ENCODE measurements around the gene SC5D. TPM values are rescaled to one million over a fixed set of nuclear protein-coding genes. Genes with fewer than 3 reads are reported as not detected.

Gene SC5D
- total and polyA plus RNA-seq, 8 donors: 7.7 to 18.5 (median 11.6) TPM

DNA sequence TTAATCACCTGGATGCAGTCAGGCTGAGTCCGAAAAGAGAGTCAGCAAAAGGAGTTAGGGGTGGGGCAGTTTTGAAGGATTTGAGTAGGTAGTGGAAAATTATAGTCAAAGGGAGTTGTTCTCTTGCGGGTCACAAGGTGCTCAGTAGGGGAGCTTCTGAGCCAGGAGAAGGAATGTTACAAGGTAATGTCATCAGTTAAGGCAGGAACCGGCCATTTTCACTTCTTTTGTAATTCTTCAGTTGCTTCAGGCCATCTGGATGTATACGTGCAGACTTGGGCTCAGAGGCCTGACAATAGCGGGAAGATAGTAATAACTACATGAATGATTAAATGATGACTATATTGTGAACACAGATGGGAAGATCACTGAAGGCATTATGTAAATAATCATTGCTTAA lies 6.2 kb downstream of the SC5D start:
- peaks cover 0 to 14% (median 12%) of the 10 kb centered on the region in 3 donors for H3K4me1 ChIP-seq
- no peaks in the 10 kb centered on the region for H3K27me3 ChIP-seq
- intact Hi-C loops (cut with DNase I): no loop called here
- no peaks in the 10 kb centered on the region for H3K36me3 ChIP-seq
- FAIRE-seq (no peak), ATAC-seq (no peak), DNase-seq (no peak)
- WGBS, 2 donors: 97 to 98% methylated on average over 5 of the region's 5 CpGs
- no peaks in the 10 kb centered on the region for H3K9me3 ChIP-seq
- no peak overlapping the region for H3K27ac ChIP-seq
- no peak for TF ChIP-seq CTCF (IDR thresholded peaks at IDR 0.05)
- no peak overlapping the region for H3K4me3 ChIP-seq

DNA sequence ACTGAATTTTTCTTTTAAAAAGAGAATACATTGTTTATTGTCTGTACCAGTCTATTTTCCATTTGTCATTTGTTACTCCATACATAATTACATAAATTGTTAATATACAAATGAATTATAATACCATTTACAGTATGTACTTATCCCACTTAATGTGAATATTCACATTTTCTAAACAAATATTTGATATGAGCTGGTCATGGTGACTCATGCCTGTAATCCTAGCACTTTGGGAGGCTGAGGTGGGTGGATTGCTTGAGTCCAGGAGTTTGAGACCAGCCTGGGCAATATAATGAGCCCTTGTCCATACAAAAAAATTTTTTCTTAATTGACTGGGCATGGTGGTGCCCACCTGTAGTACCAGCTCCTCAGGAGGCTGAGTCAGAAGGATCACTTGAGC lies 6.8 kb downstream of the SC5D start:
- no peak overlapping the region for H3K27ac ChIP-seq

DNA sequence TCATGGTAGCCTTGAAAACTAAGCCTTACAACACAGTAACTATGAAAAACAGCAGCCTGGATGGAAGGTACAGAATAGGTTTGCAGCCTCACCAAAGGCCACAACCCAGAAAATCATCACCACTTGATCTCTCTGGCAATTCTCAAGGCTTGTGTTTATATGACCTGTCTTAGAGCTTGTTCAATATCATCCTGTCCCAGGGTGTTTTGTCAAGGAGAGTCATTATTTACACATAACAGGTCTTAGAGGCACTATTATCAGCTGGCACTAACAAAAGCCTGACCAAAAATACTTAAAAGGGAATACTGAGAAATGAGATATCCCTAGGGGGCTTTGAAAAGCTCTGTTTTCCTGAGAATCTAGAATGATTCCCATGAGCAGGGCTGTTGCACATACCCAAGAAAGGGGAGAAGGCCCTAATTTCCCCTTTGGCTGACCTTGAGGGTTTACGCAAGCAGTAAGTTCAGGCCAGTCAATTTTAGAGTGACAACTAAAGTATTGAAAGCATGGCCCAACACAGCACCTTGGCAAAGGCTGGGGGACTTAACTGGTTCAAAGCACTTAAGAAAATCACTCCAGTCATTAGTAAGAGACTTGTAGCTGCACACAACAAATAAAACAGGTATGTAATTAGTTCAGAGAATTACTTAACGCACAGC lies 7.9 kb downstream of the SC5D start:
- no peak for DNase-seq
- Histone ChIP-seq H3K27me3 (no peaks in the 10 kb centered on the region), H3K27ac (no peak overlapping the region), H3K9me3 (no peaks in the 10 kb centered on the region), H3K4me1 (peaks cover 0 to 11% (median 8%) of the 10 kb centered on the region in 3 donors), H3K4me3 (no peak overlapping the region), H3K36me3 (no peaks in the 10 kb centered on the region)
- 81% methylated on average over 2 of the region's 2 CpGs for WGBS, 2 donors
- intact Hi-C loops (cut with DNase I): no loop called here
- ATAC-seq: peak in 3 of 4 donors; percentile 17 to 49 (median 44)
- FAIRE-seq: no peak
- TF ChIP-seq CTCF (IDR thresholded peaks at IDR 0.05): no peak

More for the DNA sequence above, 6.8 kb downstream of the SC5D start:
- no peak for TF ChIP-seq CTCF (IDR thresholded peaks at IDR 0.05)
- Histone ChIP-seq H3K9me3 (no peaks in the 10 kb centered on the region), H3K27me3 (no peaks in the 10 kb centered on the region), H3K4me3 (no peak overlapping the region), H3K4me1 (peaks cover 0 to 11% (median 8%) of the 10 kb centered on the region in 3 donors), H3K36me3 (no peaks in the 10 kb centered on the region)
- no peak for ATAC-seq
- FAIRE-seq: peak; percentile 17
- no peak for DNase-seq
- intact Hi-C loops (cut with DNase I): no loop called here

DNA sequence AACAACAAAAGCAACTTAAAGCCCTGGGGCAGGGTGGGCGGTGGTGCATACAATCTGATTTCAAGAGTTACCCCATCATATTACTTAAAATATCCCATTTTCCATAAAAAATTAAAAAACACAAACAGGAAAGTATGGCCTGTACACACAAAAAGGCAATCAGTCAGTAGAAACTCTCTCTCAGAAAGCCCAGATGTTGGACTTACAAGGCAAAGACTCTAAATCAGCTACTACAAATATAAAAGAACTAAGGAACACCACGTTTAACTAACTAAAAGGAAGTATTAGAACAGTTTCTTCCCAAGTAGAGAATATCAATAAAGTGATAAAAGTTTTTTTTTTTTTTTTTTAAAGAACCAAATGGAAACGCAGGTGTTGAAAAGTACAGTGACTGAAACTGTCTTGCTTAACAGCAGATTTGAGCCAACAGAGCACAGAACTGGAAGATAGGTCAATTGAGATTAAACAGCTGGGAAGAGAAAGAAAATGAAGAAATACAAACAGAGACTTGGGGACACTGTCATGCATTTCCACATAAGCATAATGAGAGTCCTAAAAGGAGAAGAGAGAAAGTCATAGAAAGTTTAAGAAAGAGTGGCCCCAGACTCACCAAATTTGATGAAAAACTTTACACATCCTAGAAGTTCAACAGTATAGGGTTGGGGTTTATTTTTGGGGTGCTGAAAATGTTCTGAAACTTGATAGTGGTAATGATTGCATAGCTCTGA lies 8.6 kb downstream of the SC5D start:
- Histone ChIP-seq H3K27ac (no peak overlapping the region), H3K4me3 (no peak overlapping the region), H3K27me3 (no peaks in the 10 kb centered on the region), H3K4me1 (peaks cover 0 to 11% (median 8%) of the 10 kb centered on the region in 3 donors), H3K9me3 (no peaks in the 10 kb centered on the region), H3K36me3 (peaks cover 0 to 1% (median 0%) of the 10 kb centered on the region in 3 donors)
- DNase-seq: no peak
- FAIRE-seq: peak; percentile 5
- WGBS, 2 donors: 67 to 70% methylated on average over 3 of the region's 3 CpGs
- TF ChIP-seq CTCF (IDR thresholded peaks at IDR 0.05): no peak
- ATAC-seq: peak in 2 of 4 donors; percentile 45 to 55
- intact Hi-C loops (cut with DNase I): no loop called here

DNA sequence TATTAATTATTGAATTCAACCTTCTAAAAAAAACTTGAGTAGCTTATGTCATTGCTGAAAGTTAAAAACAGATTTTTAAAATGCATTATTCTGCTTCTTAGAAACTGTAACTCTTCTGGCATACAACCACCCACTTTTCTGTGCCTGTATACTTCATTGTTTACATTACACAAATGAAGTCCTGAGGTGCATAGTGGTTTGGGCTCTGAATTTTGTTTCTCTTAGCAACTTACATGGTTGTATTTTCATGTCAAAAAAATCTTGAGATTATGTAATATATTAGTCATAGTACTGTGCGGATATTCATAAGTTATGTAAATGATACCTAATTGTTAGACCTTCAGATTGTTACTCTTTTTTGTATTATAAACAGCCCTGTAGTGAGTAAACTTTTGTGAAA lies 12.2 kb downstream of the SC5D start:
- 94 to 100% methylated on average over 1 of the region's 1 CpG for WGBS, 2 donors
- TF ChIP-seq CTCF (IDR thresholded peaks at IDR 0.05): no peak
- Histone ChIP-seq H3K4me1 (peaks cover 0 to 11% (median 8%) of the 10 kb centered on the region in 3 donors), H3K36me3 (peaks cover 0 to 12% (median 12%) of the 10 kb centered on the region in 3 donors), H3K27ac (no peak overlapping the region), H3K9me3 (no peaks in the 10 kb centered on the region), H3K4me3 (no peak overlapping the region), H3K27me3 (no peaks in the 10 kb centered on the region)
- no peak for ATAC-seq
- intact Hi-C loops (cut with DNase I): no loop called here
- no peak for FAIRE-seq
- DNase-seq: no peak

All from pancreas (tissue), 10 donors.